NCI-H1048 (cell line): ENCODE measurements around the gene RSPO3.

Experiments used
- DNase-seq: peaks from one replicate; lab custom pipeline; 2025; lab: John Stamatoyannopoulos, UW

The RSPO3 gene

DNA sequence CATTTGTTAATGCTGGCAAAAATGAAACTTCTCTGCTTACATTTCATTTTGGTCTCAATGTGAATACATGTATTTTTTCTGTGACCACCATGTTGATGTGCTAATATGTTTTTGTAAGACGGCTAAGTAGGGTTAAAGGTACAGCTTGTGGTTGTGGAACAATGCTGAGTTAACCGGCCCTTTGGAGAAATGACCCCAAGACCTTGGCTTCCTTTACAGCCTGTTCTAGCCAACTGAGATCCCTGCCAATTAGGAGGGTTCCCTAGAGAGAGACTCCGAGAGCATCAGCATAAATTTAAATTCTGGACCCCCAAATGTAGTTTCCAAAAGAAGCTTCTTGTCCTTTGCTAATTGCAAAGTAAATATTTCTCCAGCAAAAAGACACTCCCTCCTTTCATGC lies 44.4 kb downstream of the RSPO3 start:
- no peak for DNase-seq

DNA sequence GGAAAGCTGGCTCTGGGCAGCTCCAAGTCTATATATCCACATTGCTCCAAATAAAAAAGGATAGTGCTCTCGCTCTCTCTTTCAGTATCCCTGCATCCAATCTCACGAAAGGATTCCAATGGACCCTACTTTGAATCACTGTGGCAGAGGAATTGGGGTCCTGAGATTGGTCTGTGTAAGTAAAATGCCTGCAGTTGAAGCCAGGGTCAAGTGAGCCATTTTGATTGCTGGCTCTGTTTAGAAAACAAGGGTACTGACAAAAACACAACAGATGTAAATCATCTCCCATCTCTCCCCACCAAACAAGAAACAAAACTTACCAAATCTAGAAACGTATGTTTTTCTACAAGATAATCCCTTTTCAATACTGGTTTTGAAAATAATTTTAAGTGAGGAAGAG lies 45.6 kb downstream of the RSPO3 start:
- no peak for DNase-seq

DNA sequence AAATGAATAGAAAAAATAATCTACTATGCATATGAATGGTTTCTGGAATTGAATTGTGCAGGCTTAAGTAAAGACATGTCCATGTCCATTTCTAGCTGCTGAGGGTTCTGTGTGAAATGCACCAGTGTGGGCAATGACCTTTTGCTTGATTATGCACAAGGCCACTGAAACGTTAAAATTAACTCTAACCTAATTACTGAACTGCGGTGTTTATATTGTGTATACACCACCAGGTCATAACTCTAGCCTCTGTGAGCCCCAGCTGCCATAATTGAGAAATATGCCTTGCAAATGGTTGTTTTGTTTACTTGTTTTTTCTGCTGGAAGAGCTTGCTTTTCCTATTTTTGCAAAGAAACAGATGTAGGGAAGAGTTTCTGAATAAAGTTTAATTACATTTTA lies 46.1 kb downstream of the RSPO3 start:
- no peak for DNase-seq

- DNase-seq, result no peak
Observed at GRCh38 chr6:127173156-127173940, 54.9 kb downstream of the RSPO3 start.

DNA sequence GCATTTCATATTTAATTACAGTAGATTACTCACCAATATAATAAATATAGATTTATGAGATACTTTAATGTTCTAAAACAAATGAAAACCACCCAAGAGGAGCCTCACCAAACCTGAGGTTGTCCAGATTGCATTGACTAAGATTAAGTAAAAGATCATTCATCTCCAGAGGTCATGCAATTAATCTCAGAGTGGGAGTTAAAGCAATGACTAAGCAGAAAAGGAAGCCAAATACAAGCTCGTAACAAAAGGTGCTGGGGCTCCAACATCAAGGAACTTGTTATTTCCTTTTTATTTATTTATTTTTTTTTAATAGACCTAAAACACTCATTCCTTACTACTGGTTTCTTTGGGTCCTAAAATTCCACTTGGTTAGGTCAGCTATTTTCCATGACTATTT lies 57.7 kb downstream of the RSPO3 start:
- no peak for DNase-seq

- DNase-seq, result no peak
Observed at GRCh38 chr6:127177030-127177922, 58.8 kb downstream of the RSPO3 start.

DNA sequence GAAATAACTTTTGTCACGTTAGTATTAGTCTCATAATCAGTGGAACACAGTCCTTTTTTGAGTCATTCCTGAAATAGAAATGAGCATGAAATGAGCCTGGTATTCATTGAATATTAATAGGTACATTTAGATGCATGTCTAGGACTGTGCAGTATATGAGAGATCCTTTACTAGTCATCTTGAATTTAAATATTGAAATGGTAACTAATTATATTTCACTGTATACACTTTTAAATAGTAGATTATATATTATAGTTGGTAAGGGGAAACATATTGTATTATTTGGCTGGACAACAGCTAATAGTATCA lies 59.4 kb downstream of the RSPO3 start:
- no peak for DNase-seq

GRCh38 chr6:127178746-127179145 lies 60.3 kb downstream of the RSPO3 start:
- DNase-seq, result no peak

DNA sequence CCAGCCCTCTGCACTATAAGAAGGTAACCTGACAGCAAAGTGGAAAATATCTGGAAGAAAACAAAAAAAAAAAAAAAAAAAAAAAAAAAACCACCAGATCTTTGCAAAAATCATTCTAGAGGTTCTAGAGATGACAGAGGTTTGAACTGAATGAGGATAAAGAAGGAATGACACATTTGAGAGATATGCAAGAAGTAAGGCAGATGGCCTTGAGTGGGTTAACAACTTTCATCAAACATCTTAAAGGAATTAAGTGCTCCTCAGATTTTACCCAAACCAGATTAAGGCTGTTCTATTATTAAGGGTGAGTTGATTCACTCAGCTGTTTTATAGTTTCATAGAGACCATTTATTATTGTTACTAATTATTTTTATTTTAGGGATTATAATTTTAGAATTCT lies 62.0 kb downstream of the RSPO3 start:
- no peak for DNase-seq

GRCh38 chr6:127182501-127182900 lies 64.0 kb downstream of the RSPO3 start:
- DNase-seq, result no peak

- no peak for DNase-seq
Observed at GRCh38 chr6:127185437-127185995, 67.0 kb downstream of the RSPO3 start.

- DNase-seq, result no peak
Observed at GRCh38 chr6:127186889-127187288, 68.4 kb downstream of the RSPO3 start.

DNA sequence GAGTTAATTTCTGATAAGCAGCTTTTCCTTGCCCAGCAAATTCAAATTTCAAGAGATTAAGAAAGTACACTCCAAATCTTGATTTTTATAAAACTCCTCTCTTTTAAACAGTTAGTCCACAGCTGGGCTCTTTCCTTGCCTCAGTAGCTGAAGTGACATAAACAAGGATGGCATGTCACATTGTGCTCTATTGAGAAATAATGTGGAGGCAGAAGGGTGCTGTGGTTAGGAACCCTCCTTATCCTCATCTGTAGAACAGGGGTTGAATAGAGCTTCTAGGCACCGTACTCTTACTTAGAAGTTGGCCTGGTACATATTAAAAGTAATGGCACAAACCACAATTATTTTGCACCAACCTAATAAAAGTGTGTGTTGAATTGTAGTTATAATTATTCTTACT lies 70.3 kb downstream of the RSPO3 start:
- no peak for DNase-seq

GRCh38 chr6:127190552-127190951 lies 72.1 kb downstream of the RSPO3 start:
- no peak for DNase-seq

- DNase-seq, result no peak
Observed at GRCh38 chr6:127191716-127192115, 73.2 kb downstream of the RSPO3 start.

DNA sequence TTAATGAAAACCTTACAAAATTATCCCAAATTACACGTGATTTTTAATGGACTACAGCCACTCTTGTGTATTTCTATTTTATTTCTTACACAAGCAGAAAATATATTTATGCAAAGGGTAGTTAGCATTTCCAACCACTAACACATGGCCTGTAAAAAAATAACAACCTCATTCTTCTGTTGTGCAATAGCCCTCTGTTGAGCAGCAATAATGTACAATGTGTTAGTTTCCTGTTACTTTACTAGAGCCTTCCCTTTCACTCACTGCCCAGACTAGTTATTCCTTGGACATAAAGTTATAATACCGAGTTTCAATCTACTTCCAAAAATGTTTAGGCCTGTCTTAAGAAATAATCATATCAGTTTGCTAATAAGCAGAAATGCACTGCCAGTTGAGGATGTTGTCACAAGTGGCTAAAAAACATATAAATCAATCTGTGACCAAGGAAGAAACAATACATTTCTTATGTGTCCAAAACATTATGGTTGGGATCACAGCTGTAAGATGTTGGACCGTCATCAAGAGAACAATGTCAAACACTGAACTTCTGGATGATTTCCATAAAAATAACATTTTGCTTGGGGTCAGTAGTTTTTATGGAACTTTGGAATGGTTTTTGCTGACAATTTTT lies 74.6 kb downstream of the RSPO3 start:
- DNase-seq, result no peak

DNA sequence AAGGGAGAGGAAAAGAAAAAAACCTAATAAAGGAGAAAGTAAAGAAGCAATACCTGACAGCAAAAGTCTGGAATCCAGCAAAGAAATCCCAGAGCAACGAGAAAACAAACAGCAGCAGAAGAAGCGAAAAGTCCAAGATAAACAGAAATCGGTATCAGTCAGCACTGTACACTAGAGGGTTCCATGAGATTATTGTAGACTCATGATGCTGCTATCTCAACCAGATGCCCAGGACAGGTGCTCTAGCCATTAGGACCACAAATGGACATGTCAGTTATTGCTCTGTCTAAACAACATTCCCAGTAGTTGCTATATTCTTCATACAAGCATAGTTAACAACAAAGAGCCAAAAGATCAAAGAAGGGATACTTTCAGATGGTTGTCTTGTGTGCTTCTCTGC lies 77.4 kb downstream of the RSPO3 start:
- DNase-seq, result no peak

DNA sequence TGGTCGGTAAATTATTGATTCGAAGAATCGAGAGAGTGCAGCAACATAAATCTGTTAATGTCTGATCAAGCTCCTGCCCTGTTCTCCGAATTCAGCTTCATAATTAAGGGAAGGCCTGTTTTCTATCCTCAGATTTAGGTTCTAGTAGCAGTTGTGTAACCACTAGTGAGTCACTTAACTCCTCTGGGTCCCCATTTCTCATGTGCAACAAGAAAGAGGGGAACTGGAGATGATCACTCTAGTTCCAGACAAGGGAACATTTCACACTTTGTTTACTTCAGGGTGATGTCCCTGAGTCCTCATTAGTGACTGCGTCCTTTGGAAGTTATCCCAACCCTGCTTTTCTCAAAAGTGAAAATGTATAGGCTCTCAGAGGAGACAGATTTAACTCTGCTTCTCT lies 80.1 kb downstream of the RSPO3 start:
- no peak for DNase-seq

DNA sequence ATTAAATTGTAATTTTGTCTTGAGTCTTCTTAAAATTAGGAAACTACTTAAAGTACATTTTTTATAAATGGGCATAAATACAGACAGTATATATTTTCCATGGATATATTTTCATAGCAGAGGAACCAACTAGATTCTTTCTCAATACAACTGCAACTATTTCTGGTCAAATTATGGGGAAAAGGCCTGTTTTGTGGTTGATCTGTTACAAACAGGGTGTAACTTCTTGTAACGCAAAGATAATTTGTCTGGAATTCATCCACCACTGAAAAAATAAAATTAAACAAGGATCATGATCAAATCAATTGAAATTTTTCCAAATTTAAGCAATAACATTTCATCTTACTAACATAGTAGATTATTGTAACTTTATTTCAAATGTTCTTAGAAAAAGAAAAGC lies 81.0 kb downstream of the RSPO3 start:
- DNase-seq, result no peak

DNA sequence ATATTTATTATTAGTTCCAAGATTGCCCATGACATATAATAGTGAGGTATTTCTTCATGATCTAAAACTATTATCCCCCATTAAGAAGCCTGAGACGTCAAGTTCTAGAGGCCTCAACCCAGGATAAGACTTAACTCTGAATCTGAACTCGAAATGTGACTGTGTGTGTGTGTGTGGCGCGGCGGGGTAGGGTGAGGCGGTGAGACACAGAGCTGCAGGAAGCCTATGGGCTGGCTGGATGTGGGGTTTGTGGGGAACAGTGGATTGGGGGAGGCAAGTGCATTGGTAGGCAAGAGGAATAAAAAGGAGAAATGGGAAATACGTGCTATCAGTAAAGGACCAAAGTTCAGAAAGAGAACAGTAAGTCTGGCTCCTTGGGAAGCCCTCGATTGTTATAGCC lies 81.6 kb downstream of the RSPO3 start:
- no peak for DNase-seq

- no peak for DNase-seq
Observed at GRCh38 chr6:127201321-127201720, 82.8 kb downstream of the RSPO3 start.

GRCh38 chr6:127202676-127203075 lies 84.2 kb downstream of the RSPO3 start:
- no peak for DNase-seq

DNA sequence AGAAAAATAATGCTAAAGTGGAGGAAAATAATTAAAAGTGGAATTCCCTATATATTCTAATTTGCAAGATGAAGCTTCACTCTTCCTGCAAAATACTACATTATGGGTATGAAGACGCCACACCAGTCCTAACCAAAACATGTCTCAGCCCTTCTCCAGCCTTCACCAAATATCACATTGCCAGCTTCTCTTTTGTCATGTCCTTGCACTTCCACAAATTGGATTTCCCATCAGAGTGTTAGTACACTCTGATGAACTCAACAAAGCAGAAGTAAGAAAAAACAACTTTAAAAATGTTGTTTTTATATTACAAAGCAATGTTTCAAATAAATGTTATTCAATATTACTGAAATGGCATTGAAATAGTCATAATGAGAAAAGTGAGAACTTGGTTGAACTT lies 85.8 kb downstream of the RSPO3 start:
- DNase-seq, result no peak
